Endothelial cell (in vitro differentiated cells): ENCODE measurements around the gene DNER. TPM values are rescaled to one million over a fixed set of nuclear protein-coding genes. Genes with fewer than 3 reads are reported as not detected.

Source experiments
- DNase-seq: peaks from one replicate; pipeline ENCODE4 v3.0.0; 2021; ENCODE audit warnings: low spot score
- H3K27ac Mint-ChIP-seq: one replicate; pipeline ENCODE4 v1.8.0; 2021; ENCODE audit warnings: mixed read lengths, inconsistent platforms; ENCODE audit not compliant: unreplicated experiment
- H3K27me3 Mint-ChIP-seq: one replicate; pipeline ENCODE4 v1.8.0; 2021; ENCODE audit warnings: mild to moderate bottlenecking, moderate library complexity, mixed read lengths, inconsistent platforms; ENCODE audit not compliant: unreplicated experiment
- H3K36me3 Mint-ChIP-seq: one replicate; pipeline ENCODE4 v1.8.0; 2021; ENCODE audit warnings: mild to moderate bottlenecking, low read depth, mixed read lengths, inconsistent platforms; ENCODE audit not compliant: unreplicated experiment
- H3K4me1 Mint-ChIP-seq: one replicate; pipeline ENCODE4 v1.8.0; 2021; ENCODE audit warnings: mild to moderate bottlenecking, mixed read lengths, inconsistent platforms; ENCODE audit not compliant: unreplicated experiment
- H3K4me3 Mint-ChIP-seq: one replicate; pipeline ENCODE4 v1.8.0; 2021; ENCODE audit warnings: mild to moderate bottlenecking, mixed read lengths, inconsistent platforms; ENCODE audit not compliant: unreplicated experiment
- H3K9me3 Mint-ChIP-seq: one replicate; pipeline ENCODE4 v1.8.0; 2021; ENCODE audit warnings: mixed read lengths, inconsistent platforms; ENCODE audit not compliant: unreplicated experiment
- CTCF ChIP-seq: fragments of 200-600 bp; sonication (generic); IDR thresholded peaks from one replicate; pipeline ENCODE4 v1.5.0; 2021; ENCODE audit warnings: antibody characterized with exemption; ENCODE audit not compliant: unreplicated experiment
- total RNA-seq: library from RNA; stranded (reverse); fragmentation: NEBNext Ultra II Directional; extraction: Animal tissue kit (Norgen Biotek cat#: 25700); gene quantifications from one replicate; pipeline ENCODE4 v1.2.1, GENCODE V29; 2021; ENCODE audit not compliant: unreplicated experiment

The DNER gene
- total RNA-seq, 1 donor from 2014 or later = 0.15 TPM

- Mint-ChIP-seq H3K27ac (no peak overlapping the region), H3K4me3 (no peak overlapping the region), H3K36me3 (no peaks in the 10 kb centered on the region), H3K27me3 (peaks cover 2% of the 10 kb centered on the region), H3K4me1 (peaks cover 7% of the 10 kb centered on the region), H3K9me3 (no peaks in the 10 kb centered on the region)
- DNase-seq = no peak
- TF ChIP-seq CTCF = no peak
Observed at GRCh38 chr2:229578052-229578846, 136.1 kb downstream of the DNER start.

- no peak for TF ChIP-seq CTCF
- H3K36me3 Mint-ChIP-seq = no peaks in the 10 kb centered on the region
- H3K4me3 Mint-ChIP-seq = no peak overlapping the region
- peaks cover 2% of the 10 kb centered on the region for H3K27me3 Mint-ChIP-seq
- peaks cover 7% of the 10 kb centered on the region for H3K4me1 Mint-ChIP-seq
- DNase-seq = no peak
- no peak overlapping the region for H3K27ac Mint-ChIP-seq
- no peaks in the 10 kb centered on the region for H3K9me3 Mint-ChIP-seq
Observed at GRCh38 chr2:229575569-229576315, 138.6 kb downstream of the DNER start.

GRCh38 chr2:229572507-229573271 is 141.7 kb downstream of the DNER start:
- Mint-ChIP-seq H3K27me3 (peaks cover 2% of the 10 kb centered on the region), H3K27ac (no peak overlapping the region), H3K9me3 (no peaks in the 10 kb centered on the region), H3K36me3 (no peaks in the 10 kb centered on the region), H3K4me1 (no peaks in the 10 kb centered on the region), H3K4me3 (no peak overlapping the region)
- no peak for DNase-seq
- no peak for TF ChIP-seq CTCF

- Mint-ChIP-seq H3K27ac (no peak overlapping the region), H3K27me3 (no peaks in the 10 kb centered on the region), H3K4me1 (no peaks in the 10 kb centered on the region), H3K4me3 (no peak overlapping the region), H3K36me3 (no peaks in the 10 kb centered on the region), H3K9me3 (no peaks in the 10 kb centered on the region)
- no peak for DNase-seq
- no peak for TF ChIP-seq CTCF
Observed at GRCh38 chr2:229571243-229571642, 143.1 kb downstream of the DNER start.
